Measurements from ENCODE around the gene CACNG5.

The CACNG5 gene

DNA sequence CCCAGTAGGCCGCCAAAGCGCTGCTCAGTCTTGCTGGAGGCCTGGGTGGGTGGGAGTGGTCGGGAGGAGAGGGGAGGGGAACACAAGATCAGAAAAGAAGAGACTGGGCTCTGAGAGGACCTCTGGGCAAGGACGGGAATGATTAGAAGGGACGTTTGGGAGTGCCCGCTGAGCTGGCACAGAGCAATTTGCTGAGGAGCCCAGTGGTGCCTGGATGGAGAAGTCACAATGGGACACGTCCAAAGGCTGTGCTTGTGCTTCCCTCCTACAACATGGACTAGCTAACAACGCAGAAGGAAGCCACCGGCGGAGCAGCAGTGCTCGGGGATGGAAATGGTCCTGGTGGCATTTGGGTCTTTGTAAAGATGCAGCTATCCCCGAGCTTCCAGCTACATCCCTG lies 84.0 kb downstream of the CACNG5 start:
- H3K27ac Mint-ChIP-seq, result no peak overlapping the region
- H3K27me3 Mint-ChIP-seq, result peaks cover 20% of the 10 kb centered on the region
- peaks cover 12% of the 10 kb centered on the region for H3K9me3 Mint-ChIP-seq (ENCODE audit: low read depth)
- H3K4me1 Mint-ChIP-seq (ENCODE audit: low read depth), result no peaks in the 10 kb centered on the region
- H3K36me3 Mint-ChIP-seq, result no peaks in the 10 kb centered on the region
- no peak overlapping the region for H3K4me3 Mint-ChIP-seq

DNA sequence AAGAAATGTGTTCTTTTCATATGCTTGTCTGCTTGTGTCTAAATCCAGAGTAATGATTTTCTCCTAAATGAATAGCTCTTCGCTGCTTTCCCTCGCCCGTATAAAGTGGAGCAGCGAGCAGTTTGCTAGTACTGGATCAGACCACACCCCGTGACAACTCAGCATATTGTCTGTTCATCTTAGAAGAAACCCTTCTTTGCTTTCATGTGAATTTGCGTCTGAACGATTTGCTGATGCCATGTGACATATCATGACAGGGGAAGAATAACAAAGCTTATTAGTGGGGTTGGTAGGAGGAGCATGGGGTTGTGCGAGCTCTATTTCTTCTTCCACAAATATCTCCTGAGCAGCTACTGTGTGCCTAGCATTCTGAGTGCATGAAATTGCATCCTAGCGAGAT lies 85.5 kb downstream of the CACNG5 start:
- H3K36me3 Mint-ChIP-seq, result no peaks in the 10 kb centered on the region
- H3K9me3 Mint-ChIP-seq (ENCODE audit: low read depth), result peaks cover 12% of the 10 kb centered on the region
- no peaks in the 10 kb centered on the region for H3K4me1 Mint-ChIP-seq (ENCODE audit: low read depth)
- H3K27ac Mint-ChIP-seq, result no peak overlapping the region
- peaks cover 21% of the 10 kb centered on the region for H3K27me3 Mint-ChIP-seq
- H3K4me3 Mint-ChIP-seq, result no peak overlapping the region

DNA sequence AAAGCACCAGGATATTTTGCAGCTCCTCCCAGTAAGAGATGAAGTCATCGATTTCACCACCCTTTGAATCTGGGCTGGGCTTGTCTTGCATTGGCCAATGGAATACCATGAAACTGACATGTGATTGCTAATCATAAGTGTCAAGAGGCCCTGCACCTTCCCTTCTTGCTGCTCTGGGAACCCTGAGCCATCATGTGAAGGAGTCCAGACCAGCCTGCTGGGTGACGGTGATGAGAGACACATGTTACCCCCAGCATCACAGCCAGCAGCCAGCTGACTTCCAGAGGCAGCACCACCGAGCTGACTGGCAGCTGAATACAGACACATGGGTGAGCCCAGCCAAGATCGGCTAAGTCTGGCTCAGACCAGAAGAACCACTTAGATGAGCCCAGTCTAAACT lies 86.0 kb downstream of the CACNG5 start:
- peaks cover 12% of the 10 kb centered on the region for H3K9me3 Mint-ChIP-seq (ENCODE audit: low read depth)
- H3K27ac Mint-ChIP-seq, result no peak overlapping the region
- no peaks in the 10 kb centered on the region for H3K36me3 Mint-ChIP-seq
- H3K4me1 Mint-ChIP-seq (ENCODE audit: low read depth), result no peaks in the 10 kb centered on the region
- no peak overlapping the region for H3K4me3 Mint-ChIP-seq
- peaks cover 19% of the 10 kb centered on the region for H3K27me3 Mint-ChIP-seq

DNA sequence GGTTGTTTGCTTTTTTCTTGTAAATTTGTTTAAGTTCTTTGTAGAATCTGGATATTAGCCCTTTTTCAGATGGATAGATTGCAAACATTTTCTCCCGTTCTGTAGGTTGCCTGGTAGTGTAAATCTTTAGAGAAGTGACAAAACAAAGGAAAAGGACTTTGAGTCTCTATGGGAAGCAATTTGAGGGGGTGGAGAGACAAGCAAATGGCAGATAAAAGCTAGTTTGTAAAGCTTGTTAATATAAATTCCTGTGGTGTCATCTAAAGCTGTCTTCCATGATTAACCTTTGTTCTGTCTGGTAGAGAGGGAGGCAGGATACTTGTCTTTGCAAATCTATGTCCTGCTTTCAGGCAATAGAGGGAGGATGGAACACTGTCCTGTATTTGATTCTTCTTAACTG lies 89.0 kb downstream of the CACNG5 start:
- H3K36me3 Mint-ChIP-seq, result no peaks in the 10 kb centered on the region
- no peak overlapping the region for H3K27ac Mint-ChIP-seq
- H3K27me3 Mint-ChIP-seq, result peaks cover 31% of the 10 kb centered on the region
- no peak overlapping the region for H3K4me3 Mint-ChIP-seq
- no peaks in the 10 kb centered on the region for H3K4me1 Mint-ChIP-seq (ENCODE audit: low read depth)
- H3K9me3 Mint-ChIP-seq (ENCODE audit: low read depth), result peaks cover 6% of the 10 kb centered on the region

DNA sequence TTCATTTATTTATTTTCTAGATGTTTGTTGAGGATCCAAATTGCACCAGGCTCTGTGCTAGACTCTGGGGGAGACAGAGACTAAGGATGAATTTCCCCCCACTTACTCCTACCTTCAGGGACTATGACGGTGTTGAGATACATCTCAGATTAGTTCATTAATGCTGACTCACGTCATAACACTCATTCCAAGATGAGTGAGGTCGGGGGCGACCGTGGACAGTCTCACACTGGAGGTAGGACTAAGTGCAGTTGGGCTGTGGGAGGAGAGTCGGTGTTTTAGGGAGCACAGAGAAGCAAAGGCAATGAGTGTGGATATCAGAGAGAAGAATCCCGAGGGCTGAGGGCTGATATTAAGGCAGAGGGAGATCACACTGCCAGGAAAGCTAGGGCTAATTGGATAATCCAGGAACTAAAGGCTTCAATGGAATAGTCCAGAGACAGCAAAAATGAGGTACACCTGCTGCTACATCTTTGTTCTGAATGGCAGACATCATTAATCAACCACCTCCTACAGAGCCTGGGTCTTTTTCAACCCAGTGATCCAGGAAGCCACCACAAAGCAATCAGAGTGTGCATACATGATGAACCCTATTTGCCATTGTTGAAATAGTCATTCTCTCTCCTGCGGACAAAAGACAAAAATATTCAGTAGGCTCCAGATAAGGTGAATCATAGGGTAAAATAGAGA lies 91.0 kb downstream of the CACNG5 start:
- no peaks in the 10 kb centered on the region for H3K36me3 Mint-ChIP-seq
- H3K27ac Mint-ChIP-seq, result no peak overlapping the region
- no peaks in the 10 kb centered on the region for H3K4me1 Mint-ChIP-seq (ENCODE audit: low read depth)
- H3K4me3 Mint-ChIP-seq, result no peak overlapping the region
- H3K9me3 Mint-ChIP-seq (ENCODE audit: low read depth), result peaks cover 6% of the 10 kb centered on the region
- peaks cover 39% of the 10 kb centered on the region for H3K27me3 Mint-ChIP-seq

DNA sequence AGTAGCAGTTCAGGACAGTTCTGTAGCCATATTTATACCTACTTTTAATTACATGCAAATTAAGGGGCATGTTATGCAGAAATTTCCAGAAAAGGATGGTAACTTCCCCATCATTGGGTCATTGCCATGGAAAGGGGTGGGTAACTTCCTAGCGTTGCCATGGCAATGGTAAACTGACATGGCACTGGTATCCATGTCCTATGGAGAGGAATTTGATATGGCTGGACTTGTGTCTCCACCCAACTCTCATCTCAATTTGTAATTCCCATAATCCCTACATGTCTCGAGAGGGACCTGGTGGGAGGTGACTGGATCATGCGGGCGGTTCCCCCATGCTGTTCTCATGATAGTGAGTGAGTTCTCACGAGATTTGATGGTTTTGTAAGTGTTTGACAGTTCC lies 94.0 kb downstream of the CACNG5 start:
- Mint-ChIP-seq H3K27me3 (peaks cover 33% of the 10 kb centered on the region), H3K27ac (no peak overlapping the region), H3K4me3 (no peak overlapping the region), H3K36me3 (peaks cover under 1% of the 10 kb centered on the region), H3K4me1 (ENCODE audit: low read depth) (no peaks in the 10 kb centered on the region), H3K9me3 (ENCODE audit: low read depth) (no peaks in the 10 kb centered on the region)

DNA sequence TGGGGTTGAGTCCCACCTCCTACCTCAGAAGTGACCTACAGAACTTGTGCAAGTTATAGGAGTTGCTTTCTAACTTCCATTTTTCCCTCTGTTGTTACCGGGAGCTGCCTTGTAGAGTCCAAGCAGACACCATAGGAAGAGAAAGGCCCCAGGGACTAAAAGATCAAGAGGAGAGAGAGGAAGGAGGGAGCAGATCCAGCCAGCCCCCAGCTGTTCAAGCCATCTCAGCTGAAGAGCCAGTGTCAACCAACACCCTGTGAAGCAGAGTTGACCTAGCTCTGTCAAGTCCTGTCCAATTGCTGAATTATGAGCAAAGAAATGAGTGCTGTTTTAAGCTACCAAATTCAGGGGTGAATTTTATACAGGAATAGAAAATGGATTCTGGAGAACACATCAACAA lies 94.7 kb downstream of the CACNG5 start:
- Mint-ChIP-seq H3K27me3 (peaks cover 31% of the 10 kb centered on the region), H3K36me3 (peaks cover 2% of the 10 kb centered on the region), H3K4me3 (no peak overlapping the region), H3K27ac (no peak overlapping the region), H3K9me3 (ENCODE audit: low read depth) (no peaks in the 10 kb centered on the region), H3K4me1 (ENCODE audit: low read depth) (no peaks in the 10 kb centered on the region)

DNA sequence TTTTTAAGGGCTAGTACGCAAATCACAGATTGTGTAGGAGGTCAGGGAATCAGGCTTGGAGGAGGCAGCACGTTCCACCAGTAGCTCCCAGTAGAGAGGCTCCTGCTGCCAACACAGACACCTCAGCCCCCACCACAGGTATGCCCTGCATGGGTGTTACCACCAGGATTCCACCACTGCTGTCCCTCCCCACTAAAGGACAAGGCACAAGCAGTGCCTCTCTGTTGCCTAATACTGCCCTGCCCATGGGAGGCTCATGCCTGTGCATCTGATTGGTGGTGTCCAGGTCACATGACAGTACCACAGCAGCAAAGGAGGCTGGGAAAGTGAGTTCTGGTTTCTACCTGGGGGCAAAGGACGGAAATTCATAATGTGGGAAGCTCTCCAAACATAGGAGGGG lies 96.0 kb downstream of the CACNG5 start:
- peaks cover 2% of the 10 kb centered on the region for H3K36me3 Mint-ChIP-seq
- peaks cover 28% of the 10 kb centered on the region for H3K27me3 Mint-ChIP-seq
- no peaks in the 10 kb centered on the region for H3K4me1 Mint-ChIP-seq (ENCODE audit: low read depth)
- H3K9me3 Mint-ChIP-seq (ENCODE audit: low read depth), result no peaks in the 10 kb centered on the region
- H3K27ac Mint-ChIP-seq, result no peak overlapping the region
- no peak overlapping the region for H3K4me3 Mint-ChIP-seq

DNA sequence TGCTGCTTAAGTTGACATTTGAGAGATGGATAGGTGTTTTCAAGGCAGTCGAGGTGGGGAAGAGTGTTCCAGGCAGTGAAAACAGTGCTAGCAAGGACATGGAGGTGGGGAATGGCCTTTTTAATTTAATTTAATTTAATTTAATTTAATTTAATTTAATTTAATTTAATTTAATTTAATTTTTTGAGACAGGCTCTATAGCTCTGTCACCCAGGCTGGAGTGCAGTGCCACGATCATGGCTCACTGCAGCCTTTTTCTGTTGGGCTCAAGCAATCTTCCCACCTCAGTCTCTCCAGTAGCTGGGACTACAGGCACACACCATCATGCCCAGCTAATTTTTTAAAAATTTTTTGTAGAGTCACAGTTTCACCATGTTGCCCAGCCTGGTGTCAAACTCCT lies 97.4 kb downstream of the CACNG5 start:
- H3K27ac Mint-ChIP-seq, result no peak overlapping the region
- no peaks in the 10 kb centered on the region for H3K4me1 Mint-ChIP-seq (ENCODE audit: low read depth)
- H3K36me3 Mint-ChIP-seq, result peaks cover 2% of the 10 kb centered on the region
- H3K9me3 Mint-ChIP-seq (ENCODE audit: low read depth), result no peaks in the 10 kb centered on the region
- peaks cover 20% of the 10 kb centered on the region for H3K27me3 Mint-ChIP-seq
- H3K4me3 Mint-ChIP-seq, result no peak overlapping the region

DNA sequence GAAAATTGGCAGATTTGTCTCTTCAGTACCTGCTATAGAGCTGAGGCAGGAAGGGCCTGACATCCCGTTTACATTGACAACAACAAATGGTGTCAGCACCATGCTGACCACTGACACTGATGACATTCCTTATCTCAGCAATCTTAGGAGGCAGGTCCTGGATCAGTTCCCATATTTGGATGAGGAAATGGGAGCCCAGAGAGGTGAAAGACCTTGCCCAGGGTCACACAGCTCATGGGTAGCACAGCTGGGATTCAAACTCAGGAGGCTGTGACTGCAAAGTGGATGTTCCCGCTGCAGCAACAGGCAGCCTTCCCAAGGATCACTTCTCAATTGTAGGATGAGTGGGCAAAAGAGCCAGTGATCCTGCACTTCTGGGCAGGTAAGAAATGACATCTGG lies 99.1 kb downstream of the CACNG5 start:
- H3K4me1 Mint-ChIP-seq (ENCODE audit: low read depth), result no peaks in the 10 kb centered on the region
- peaks cover 21% of the 10 kb centered on the region for H3K27me3 Mint-ChIP-seq
- no peaks in the 10 kb centered on the region for H3K9me3 Mint-ChIP-seq (ENCODE audit: low read depth)
- H3K36me3 Mint-ChIP-seq, result peaks cover 12% of the 10 kb centered on the region
- no peak overlapping the region for H3K27ac Mint-ChIP-seq
- no peak overlapping the region for H3K4me3 Mint-ChIP-seq
